B cell (primary cell): ENCODE data around the gene ROM1. TPM values are rescaled to one million over a fixed set of nuclear protein-coding genes. Genes with fewer than 3 reads are reported as not detected.

ENCODE experiments used
- ATAC-seq: fragments of 200-7000 bp; cut with Tn5 transposase; one replicate; pipeline ENCODE4 v1.10.0; 2021; ENCODE audit warnings: low read depth, mild to moderate bottlenecking, moderate number of reproducible peaks, moderate library complexity
- CTCF ChIA-PET: fragments of 350-600 bp; sonication (Branson Sonifier 250); formaldehyde crosslinking; loops from one replicate; lab custom pipeline; 2021; ENCODE audit warnings: antibody characterized with exemption, inconsistent platforms; lab: Charles Lee
- POLR2A ChIA-PET: fragments of 350-600 bp; sonication (Branson Sonifier 250); formaldehyde crosslinking; loops from one replicate; lab custom pipeline; 2021; ENCODE audit warnings: antibody characterized with exemption; lab: Charles Lee
- DNase-seq: peaks from one replicate; pipeline ENCODE4 v3.0.0; 2013
- H2AFZ ChIP-seq: 2 replicates; pipeline ENCODE4 v1.6.1; 2012; ENCODE audit warnings: mild to moderate bottlenecking, low read depth, low read length; ENCODE audit not compliant: insufficient read depth, poor library complexity, severe bottlenecking
- H3K27ac ChIP-seq, 2 donors: 1 replicate in 1 of 2; 2 replicates in 1 of 2; pipeline ENCODE4 v1.5.1; 2012 to 2013; ENCODE audit warnings: low read length in 2 of 2, mild to moderate bottlenecking in 2 of 2, moderate library complexity in 1 of 2
- H3K27me3 ChIP-seq, 4 experiments: fragments of 200-600 bp in 1 of 4; sonication (generic) in 1 of 4; replicated peaks in 1 of 4; 1 replicate in 2 of 4; 2 replicates in 2 of 4; pipeline versions ENCODE4 v1.6.1 to v1.7.0; 2013 to 2016; ENCODE audit warnings: low read length in 3 of 4, mild to moderate bottlenecking in 2 of 4, mixed read lengths in 1 of 4, moderate library complexity in 1 of 4; ENCODE audit not compliant: insufficient read depth in 4 of 4, control insufficient read depth in 3 of 4; ENCODE audit errors: control extremely low read depth in 1 of 4
- H3K36me3 ChIP-seq, 2 experiments: replicated peaks in 1 of 2; 1 replicate in 1 of 2; 2 replicates in 1 of 2; pipeline versions ENCODE4 v1.6.1 to v1.7.1; 2013; ENCODE audit warnings: low read length in 1 of 2; ENCODE audit not compliant: insufficient read depth in 2 of 2, control insufficient read depth in 1 of 2; ENCODE audit errors: control extremely low read depth in 1 of 2, extremely low read depth in 1 of 2
- H3K4me1 ChIP-seq, 2 donors: fragments of 200-600 bp in 1 of 2; sonication (generic) in 1 of 2; 1 replicate in 1 of 2; 2 replicates in 1 of 2; pipeline versions ENCODE4 v1.5.1 to v1.6.1; 2013 to 2017; ENCODE audit warnings: low read length in 2 of 2; ENCODE audit not compliant: control insufficient read depth in 2 of 2, insufficient read depth in 2 of 2
- H3K4me2 ChIP-seq: replicated peaks from 2 replicates; pipeline ENCODE3; 2012; ENCODE audit warnings: mild to moderate bottlenecking, low read depth, low read length; ENCODE audit not compliant: poor library complexity, severe bottlenecking
- H3K4me3 ChIP-seq, 5 experiments: fragments of 200-600 bp in 1 of 5; sonication (generic) in 1 of 5; 1 replicate in 3 of 5; 2 replicates in 2 of 5; pipeline versions ENCODE4 v1.5.1 to v1.7.0; 2011 to 2016; ENCODE audit warnings: low read length in 4 of 5, mild to moderate bottlenecking in 4 of 5, low read depth in 2 of 5, control low read depth in 1 of 5, moderate library complexity in 1 of 5; ENCODE audit not compliant: insufficient read depth in 1 of 5; ENCODE audit errors: control extremely low read depth in 1 of 5, extremely low read depth in 1 of 5
- H3K79me2 ChIP-seq: fragments of 200-600 bp; sonication (generic); one replicate; pipeline ENCODE4 v1.6.0; 2016; ENCODE audit warnings: low read length; ENCODE audit not compliant: control insufficient read depth, insufficient read depth
- H3K9ac ChIP-seq: fragments of 200-600 bp; sonication (generic); 2 replicates; pipeline ENCODE4 v1.6.1; 2017; ENCODE audit warnings: mild to moderate bottlenecking, low read length, moderate library complexity
- H3K9me3 ChIP-seq, 3 donors: one replicate each; pipeline versions ENCODE4 v1.6.1 to v1.7.1; 2013; ENCODE audit warnings: low read length in 2 of 3; ENCODE audit not compliant: control insufficient read depth in 2 of 3, insufficient read depth in 1 of 3; ENCODE audit errors: control extremely low read depth in 1 of 3
- H4K20me1 ChIP-seq: 2 replicates; pipeline ENCODE4 v1.6.0; 2012; ENCODE audit warnings: mild to moderate bottlenecking, low read length; ENCODE audit not compliant: insufficient read depth, control insufficient read depth, poor library complexity, severe bottlenecking
- H3K27ac Mint-ChIP-seq: one replicate; pipeline ENCODE4 v1.8.0; 2021; ENCODE audit warnings: mixed read lengths
- H3K27me3 Mint-ChIP-seq: one replicate; pipeline ENCODE4 v1.8.0; 2021; ENCODE audit warnings: mixed read lengths
- H3K4me1 Mint-ChIP-seq: one replicate; pipeline ENCODE4 v1.8.0; 2021; ENCODE audit warnings: mixed read lengths
- H3K4me3 Mint-ChIP-seq: one replicate; pipeline ENCODE4 v1.8.0; 2021; ENCODE audit warnings: mixed read lengths
- H3K9me3 Mint-ChIP-seq: one replicate; pipeline ENCODE4 v1.8.0; 2022; ENCODE audit warnings: mixed read lengths; ENCODE audit not compliant: insufficient read depth
- CTCF ChIP-seq: fragments of 200-600 bp; IDR thresholded peaks from one replicate; pipeline ENCODE4 v1.8.0; 2022; ENCODE audit warnings: antibody characterized with exemption, mild to moderate bottlenecking
- EZH2 ChIP-seq: IDR thresholded peaks from 2 replicates; pipeline ENCODE4 v1.6.1; 2012; ENCODE audit warnings: borderline replicate concordance, low read depth, mild to moderate bottlenecking, moderate library complexity, low read length; ENCODE audit not compliant: insufficient read depth, poor library complexity, severe bottlenecking
- WGBS: methylation state at CpG from one replicate; pipeline ENCODE4 v1.1.5; 2013; ENCODE audit warnings: missing lambda C conversion rate; ENCODE audit not compliant: insufficient coverage; 5-methylcytosine and 5-hydroxymethylcytosine counted together
- intact Hi-C: fragments of 100-400 bp; cut with micrococcal nuclease; formaldehyde crosslinking; loops from one replicate; pipeline ENCODE4 v1.10.0; 2022
- polyA plus RNA-seq: library from polyadenylated mRNA; depleted of rRNA; stranded (reverse); fragments of >200 nt; gene quantifications from 2 replicates; pipeline ENCODE4 v1.2.3, GENCODE V29; 2012
- total RNA-seq, 2 donors: library from RNA; stranded (reverse); fragments of 120-200 nt in 1 of 2; gene quantifications; 1 replicate in 1 of 2; 2 replicates in 1 of 2; pipeline versions ENCODE4 v1.2.3 to v1.2.4, GENCODE V29; 2013 to 2022

ROM1 gene
- total and polyA plus RNA-seq, 2 donors (not counting 1 experiment from before 2014, with no cell fraction given) = 1.3 to 2.0 TPM

GRCh38 chr11:62577046-62577714 lies 35.9 kb upstream of the ROM1 start:
- peaks cover 0 to 3% (median 0%) of the 10 kb centered on the region in 3 donors for H3K9me3 ChIP-seq
- H3K4me1 ChIP-seq = peaks cover 11 to 25% of the 10 kb centered on the region in 2 donors
- CTCF ChIA-PET = interaction anchor here (0.7 to 2.8 kb wide), 2 partner anchors 14 to 147 kb away, joined by 4 to 10 read pairs; partner anchors contain the start of gene TUT1
- TF ChIP-seq EZH2 (no peak), CTCF (no peak)
- H3K9ac ChIP-seq = no peak overlapping the region
- no peak overlapping the region for H3K4me2 ChIP-seq
- H3K27ac ChIP-seq = no peak overlapping the region
- intact Hi-C loops = no loop called here
- peaks cover 9% of the 10 kb centered on the region for H3K79me2 ChIP-seq
- peaks cover 0 to 39% of the 10 kb centered on the region in 2 experiments for H3K36me3 ChIP-seq
- no peaks in the 10 kb centered on the region for H4K20me1 ChIP-seq
- DNase-seq (no peak), ATAC-seq (no peak)
- H2AFZ ChIP-seq = no peak overlapping the region
- no peak overlapping the region for H3K4me3 ChIP-seq
- POLR2A ChIA-PET = interaction anchor here (0.7 to 0.8 kb wide), 2 partner anchors 14 to 129 kb away, joined by 3 to 8 read pairs; partner anchors contain the start of gene TUT1
- H3K9me3 Mint-ChIP-seq = no peaks in the 10 kb centered on the region
- no peaks in the 10 kb centered on the region for H3K27me3 ChIP-seq
- H3K27me3 Mint-ChIP-seq = no peaks in the 10 kb centered on the region
- no peak overlapping the region for H3K4me3 Mint-ChIP-seq
- WGBS = 100% methylated on average over 8 of the region's 12 CpGs
- no peak overlapping the region for H3K27ac Mint-ChIP-seq
- peaks cover 28% of the 10 kb centered on the region for H3K4me1 Mint-ChIP-seq

GRCh38 chr11:62578541-62578940 lies 34.5 kb upstream of the ROM1 start:
- peaks cover 15% of the 10 kb centered on the region for H3K79me2 ChIP-seq
- 98% methylated on average over 9 of the region's 11 CpGs for whole genome bisulfite sequencing
- CTCF ChIA-PET = interaction anchor here (0.5 to 2.8 kb wide), 2 partner anchors 13 to 14 kb away, joined by 4 to 10 read pairs; partner anchors contain the start of gene TUT1

More at GRCh38 chr11:62578541-62578940, 34.5 kb upstream of the ROM1 start:
- intact Hi-C loops = no loop called here
- Histone ChIP-seq H3K27ac (no peak overlapping the region), H3K4me1 (peaks cover 5 to 12% of the 10 kb centered on the region in 2 donors), H2AFZ (no peak overlapping the region), H3K36me3 (peaks cover 0 to 42% of the 10 kb centered on the region in 2 experiments), H3K9ac (no peak overlapping the region), H3K27me3 (no peaks in the 10 kb centered on the region), H3K4me2 (no peak overlapping the region), H3K4me3 (no peak overlapping the region), H3K9me3 (no peaks in the 10 kb centered on the region), H4K20me1 (no peaks in the 10 kb centered on the region)
- POLR2A ChIA-PET = interaction anchor here (1.0 kb wide), 1 partner anchor 12 kb away, joined by 4 read pairs; no protein-coding TSS in a partner anchor
- Mint-ChIP-seq H3K4me1 (peaks cover 16% of the 10 kb centered on the region), H3K27me3 (no peaks in the 10 kb centered on the region), H3K4me3 (no peak overlapping the region), H3K27ac (no peak overlapping the region), H3K9me3 (no peaks in the 10 kb centered on the region)
- ATAC-seq = no peak
- TF ChIP-seq CTCF = no peak
- no peak for TF ChIP-seq EZH2
- DNase-seq = no peak
